Measurements from ENCODE around the gene CCDC70.

CCDC70 gene

GRCh38 chr13:51831519-51831918, 30.2 kb upstream of the CCDC70 start:
- DNase-seq (ENCODE audit: low read depth), result no peak

- no peak for DNase-seq (ENCODE audit: low read depth)
These were observed 29.2 kb upstream of the CCDC70 start for GRCh38 chr13:51832471-51833152.

- no peak for DNase-seq (ENCODE audit: low read depth)
These were observed 27.8 kb upstream of the CCDC70 start for GRCh38 chr13:51833980-51834379.

- no peak for DNase-seq (ENCODE audit: low read depth)
These were observed 27.1 kb upstream of the CCDC70 start for GRCh38 chr13:51834581-51835171.

GRCh38 chr13:51837016-51837415, 24.8 kb upstream of the CCDC70 start:
- DNase-seq (ENCODE audit: low read depth), result no peak

- DNase-seq (ENCODE audit: low read depth), result no peak
These were observed 23.4 kb upstream of the CCDC70 start for GRCh38 chr13:51838240-51838846.

- no peak for DNase-seq (ENCODE audit: low read depth)
These were observed 21.8 kb upstream of the CCDC70 start for GRCh38 chr13:51839711-51840540.

GRCh38 chr13:51840917-51841316, 20.9 kb upstream of the CCDC70 start:
- DNase-seq (ENCODE audit: low read depth), result no peak

- DNase-seq (ENCODE audit: low read depth), result no peak
These were observed 20.0 kb upstream of the CCDC70 start for GRCh38 chr13:51841732-51842131.

- DNase-seq (ENCODE audit: low read depth), result no peak
These were observed 18.2 kb upstream of the CCDC70 start for GRCh38 chr13:51843529-51843928.

GRCh38 chr13:51844862-51845573, 16.8 kb upstream of the CCDC70 start, which contains the start of gene TMEM272:
TMEM272 (minus strand) TSS chr13:51845177; CDS start chr13:51838530, 6,647 bp downstream.
- peak; percentile 61 for DNase-seq (ENCODE audit: low read depth)

GRCh38 chr13:51845574-51846318, 16.0 kb upstream of the CCDC70 start:
- no peak for DNase-seq (ENCODE audit: low read depth)

GRCh38 chr13:51846756-51847155, 15.0 kb upstream of the CCDC70 start:
- DNase-seq (ENCODE audit: low read depth), result no peak

GRCh38 chr13:51848674-51849073, 13.1 kb upstream of the CCDC70 start:
- DNase-seq (ENCODE audit: low read depth), result no peak

- peak; percentile 39 for DNase-seq (ENCODE audit: low read depth)
These were observed 12.3 kb upstream of the CCDC70 start for GRCh38 chr13:51849145-51850101.

- no peak for DNase-seq (ENCODE audit: low read depth)
These were observed 5.6 kb upstream of the CCDC70 start for GRCh38 chr13:51856027-51856736.

GRCh38 chr13:51856998-51857397, 4.8 kb upstream of the CCDC70 start:
- DNase-seq (ENCODE audit: low read depth), result no peak

GRCh38 chr13:51858433-51859247, 3.1 kb upstream of the CCDC70 start:
- no peak for DNase-seq (ENCODE audit: low read depth)

All from activated T-cell treated with anti-CD3 and anti-CD28 coated beads for 48 hours (primary cell).